SK-N-SH (cell line): ENCODE results near the gene EFCAB8. TPM values are rescaled to one million over a fixed set of nuclear protein-coding genes. Genes with fewer than 3 reads are reported as not detected.

Experiments
- CTCF ChIA-PET: fragments of 300-600, 350-600 bp; formaldehyde crosslinking; extraction: SDS; loops from one replicate; lab custom pipeline; 2021; lab: Yijun Ruan, JAX
- POLR2A ChIA-PET: fragments of 350-600 bp; sonication (Branson Sonifier 250); formaldehyde crosslinking; extraction: SDS; loops from one replicate; lab custom pipeline; 2020; ENCODE audit warnings: antibody characterized with exemption, inconsistent platforms; lab: Yijun Ruan, JAX
- DNase-seq: peaks from one replicate; pipeline ENCODE4 v3.0.0; 2012
- H2AFZ ChIP-seq: fragments of 200-600 bp; sonication (generic); 2 replicates; pipeline ENCODE4 v1.8.1; 2016; ENCODE audit warnings: antibody characterized with exemption, mild to moderate bottlenecking, low read depth
- H3F3A ChIP-seq: fragments of 200-600 bp; sonication (generic); replicated peaks from 2 replicates; pipeline ENCODE3; 2016; ENCODE audit warnings: antibody characterized with exemption, mild to moderate bottlenecking; ENCODE audit not compliant: insufficient read depth
- H3K27ac ChIP-seq, 2 experiments: fragments of 200-500 bp in 1 of 2; fragments of 200-600 bp in 1 of 2; sonication (Bioruptor generic) in 1 of 2; sonication (generic), shearing (Covaris generic) in 1 of 2; 2 replicates each; pipeline versions ENCODE4 v1.5.1 to v1.6.1; 2014 to 2016; ENCODE audit warnings: low read depth in 2 of 2, inconsistent platforms in 1 of 2, low read length in 1 of 2, mild to moderate bottlenecking in 1 of 2, mixed read lengths in 1 of 2
- H3K27me3 ChIP-seq: fragments of 200-600 bp; sonication (generic), shearing (Covaris generic); 2 replicates; pipeline ENCODE4 v1.6.1; 2016; ENCODE audit warnings: mixed run types; ENCODE audit not compliant: insufficient read depth
- H3K36me3 ChIP-seq, 2 experiments: fragments of 200-500 bp in 1 of 2; fragments of 200-600 bp in 1 of 2; sonication (Bioruptor generic) in 1 of 2; sonication (generic) in 1 of 2; replicated peaks in 1 of 2; 2 replicates each; pipeline versions ENCODE3 to v1.5.1; 2014 to 2016; ENCODE audit warnings: low read length in 1 of 2, mild to moderate bottlenecking in 1 of 2; ENCODE audit not compliant: insufficient read depth in 2 of 2, control insufficient read depth in 1 of 2
- H3K4me1 ChIP-seq, 2 experiments: fragments of 200-500 bp in 1 of 2; fragments of 200-600 bp in 1 of 2; sonication (Bioruptor generic) in 1 of 2; sonication (generic), shearing (Covaris generic) in 1 of 2; 2 replicates each; pipeline versions ENCODE4 v1.5.1 to v1.6.1; 2014 to 2016; ENCODE audit warnings: low read depth in 1 of 2, low read length in 1 of 2, mixed run types in 1 of 2; ENCODE audit not compliant: insufficient read depth in 2 of 2, control insufficient read depth in 1 of 2
- H3K4me2 ChIP-seq: fragments of 200-600 bp; sonication (generic), shearing (Covaris generic); 2 replicates; pipeline ENCODE4 v1.6.1; 2017; ENCODE audit warnings: mixed run types
- H3K4me3 ChIP-seq, 2 experiments: fragments of 200-500 bp in 1 of 2; fragments of 200-600 bp in 1 of 2; sonication (Bioruptor generic) in 1 of 2; sonication (generic), shearing (Covaris generic) in 1 of 2; 2 replicates each; pipeline versions ENCODE4 v1.5.1 to v1.8.1; 2014 to 2016; ENCODE audit warnings: low read depth in 2 of 2, inconsistent platforms in 1 of 2, low read length in 1 of 2, mild to moderate bottlenecking in 1 of 2, mixed read lengths in 1 of 2, moderate library complexity in 1 of 2
- H3K79me2 ChIP-seq: fragments of 200-600 bp; sonication (generic); 2 replicates; pipeline ENCODE4 v1.8.1; 2017; ENCODE audit warnings: mild to moderate bottlenecking; ENCODE audit not compliant: insufficient read depth
- H3K9ac ChIP-seq: fragments of 200-600 bp; sonication (generic); 2 replicates; pipeline ENCODE4 v1.6.1; 2017; ENCODE audit warnings: mixed run types
- H3K9me2 ChIP-seq: fragments of 200-600 bp; sonication (generic); 2 replicates; pipeline ENCODE4 v1.6.1; 2017; ENCODE audit warnings: mixed run types
- H3K9me3 ChIP-seq: fragments of 200-600 bp; sonication (generic); 2 replicates; pipeline ENCODE4 v1.6.1; 2017; ENCODE audit warnings: mixed run types, mild to moderate bottlenecking, moderate library complexity
- H4K20me1 ChIP-seq: fragments of 200-600 bp; sonication (generic); 2 replicates; pipeline ENCODE4 v1.6.1; 2017; ENCODE audit warnings: mild to moderate bottlenecking, mixed run types; ENCODE audit not compliant: insufficient read depth
- CHD2 ChIP-seq: fragments of 150-350 bp; IDR thresholded peaks from 2 replicates; pipeline ENCODE4 v1.6.1; 2018; ENCODE audit warnings: low read length; ENCODE audit not compliant: partially characterized antibody
- ELF1 ChIP-seq: IDR thresholded peaks from 2 replicates; pipeline ENCODE4 v1.4.0; 2012
- EP300 ChIP-seq, 2 experiments: IDR thresholded peaks; 2 replicates each; pipeline versions ENCODE4 v1.4.0 to v1.6.1; 2012; ENCODE audit warnings: borderline replicate concordance in 1 of 2, low read depth in 1 of 2, low read length in 1 of 2
- EZH2phosphoT487 ChIP-seq: fragments of 200-600 bp; sonication (generic); IDR thresholded peaks from 2 replicates; pipeline ENCODE4 v1.6.1; 2017; ENCODE audit warnings: low read depth, mixed run types, mild to moderate bottlenecking, antibody characterized with exemption, moderate library complexity, borderline replicate concordance
- FOXJ3 ChIP-seq: sonication (generic); formaldehyde crosslinking; IDR thresholded peaks from 2 replicates; pipeline ENCODE4 v1.5.1; 2020; ENCODE audit warnings: mild to moderate bottlenecking, missing genetic modification reagents
- FOXM1 ChIP-seq: IDR thresholded peaks from 2 replicates; pipeline ENCODE4 v1.4.0; 2012; ENCODE audit warnings: low read depth, mild to moderate bottlenecking
- GABPA ChIP-seq: IDR thresholded peaks from 2 replicates; pipeline ENCODE4 v1.4.0; 2012; ENCODE audit warnings: low read depth, mild to moderate bottlenecking
- GATA2 ChIP-seq: sonication (generic); formaldehyde crosslinking; IDR thresholded peaks from 2 replicates; pipeline ENCODE4 v1.5.0; 2020; ENCODE audit warnings: mild to moderate bottlenecking, missing genetic modification reagents
- MAX ChIP-seq: IDR thresholded peaks from 2 replicates; pipeline ENCODE4 v1.4.0; 2012; ENCODE audit warnings: low read depth
- MXI1 ChIP-seq: IDR thresholded peaks from 2 replicates; pipeline ENCODE4 v1.6.1; 2012; ENCODE audit warnings: mild to moderate bottlenecking, low read depth, low read length, improper control_type of control experiment
- NFIC ChIP-seq: IDR thresholded peaks from 2 replicates; pipeline ENCODE4 v1.4.0; 2012; ENCODE audit warnings: borderline replicate concordance
- NRF1 ChIP-seq: IDR thresholded peaks from 2 replicates; pipeline ENCODE4 v1.6.1; 2012; ENCODE audit warnings: low read depth, mild to moderate bottlenecking, low read length
- PBX3 ChIP-seq: IDR thresholded peaks from 2 replicates; pipeline ENCODE4; 2012
- POLR2AphosphoS5 ChIP-seq: IDR thresholded peaks from 2 replicates; pipeline ENCODE4 v1.6.1; 2012; ENCODE audit warnings: low read depth, low read length
- RAD21 ChIP-seq: IDR thresholded peaks from 2 replicates; pipeline ENCODE4 v1.6.1; 2012; ENCODE audit warnings: mild to moderate bottlenecking, low read length
- RCOR1 ChIP-seq: fragments of 150-350 bp; IDR thresholded peaks from 2 replicates; pipeline ENCODE4 v1.6.1; 2017; ENCODE audit warnings: antibody characterized with exemption, low read length
- RFX5 ChIP-seq: IDR thresholded peaks from 2 replicates; pipeline ENCODE4 v1.6.1; 2012; ENCODE audit warnings: mild to moderate bottlenecking, improper control_type of control experiment, low read length
- RXRA ChIP-seq: IDR thresholded peaks from 2 replicates; pipeline ENCODE4 v1.4.0; 2012; ENCODE audit warnings: low read depth, mild to moderate bottlenecking, borderline replicate concordance
- TAF1 ChIP-seq: IDR thresholded peaks from 2 replicates; pipeline ENCODE4 v1.6.1; 2012; ENCODE audit warnings: low read depth, mild to moderate bottlenecking, low read length, moderate library complexity, borderline replicate concordance
- TEAD4 ChIP-seq: IDR thresholded peaks from 2 replicates; pipeline ENCODE4 v1.4.0; 2012; ENCODE audit warnings: mild to moderate bottlenecking, borderline replicate concordance; ENCODE audit not compliant: insufficient read depth
- USF1 ChIP-seq: IDR thresholded peaks from 2 replicates; pipeline ENCODE4 v1.4.0; 2012; ENCODE audit warnings: low read depth, borderline replicate concordance
- USF2 ChIP-seq: fragments of 150-350 bp; IDR thresholded peaks from 2 replicates; pipeline ENCODE4 v1.6.1; 2017; ENCODE audit warnings: antibody characterized with exemption, low read length, low read depth, borderline replicate concordance
- YY1 ChIP-seq: IDR thresholded peaks from 2 replicates; pipeline ENCODE4 v1.4.0; 2012; ENCODE audit warnings: low read depth, mild to moderate bottlenecking
- WGBS: methylation state at CpG from one replicate; pipeline ENCODE4 v1.1.6; 2017; ENCODE audit warnings: low lambda C conversion rate; 5-methylcytosine and 5-hydroxymethylcytosine counted together
- polyA plus RNA-seq, 3 experiments: library from polyadenylated mRNA; depleted of rRNA; stranded (reverse); fragments of >200 nt; gene quantifications; 2 replicates each; pipeline ENCODE4 v1.2.3, GENCODE V29; 2012

EFCAB8 gene
- polyA plus RNA-seq, 1 of the 3 experiments (the other 2 are of a cell fraction): not detected

GRCh38 chr20:33000802-33001466 is 142.2 kb downstream of the EFCAB8 start (continued):
- TF ChIP-seq TAF1: no peak
- TF ChIP-seq GABPA: no peak
- TF ChIP-seq RCOR1: no peak
- TF ChIP-seq GATA2 (CRISPR knock-in tag): no peak
- no peak for TF ChIP-seq CHD2
- TF ChIP-seq MXI1: no peak
- TF ChIP-seq FOXJ3 (CRISPR knock-in tag): no peak
- TF ChIP-seq FOXM1: no peak
- no peak for TF ChIP-seq PBX3
- TF ChIP-seq EP300 (IDR thresholded peaks at IDR 0.05; ENCODE audit: borderline replicate concordance in 1 of 2, low read depth in 1 of 2, low read length in 1 of 2): no peak

- no peaks in the 10 kb centered on the region for H3K9me3 ChIP-seq
- WGBS: 20% methylated on average over 3 of the region's 7 CpGs
- no peak for DNase-seq
- no peaks in the 10 kb centered on the region for H3K79me2 ChIP-seq
- ChIA-PET CTCF (no interaction called here), POLR2A (no interaction called here)
- H3K4me1 ChIP-seq: no peaks in the 10 kb centered on the region
- no peaks in the 10 kb centered on the region for H3F3A ChIP-seq
- no peaks in the 10 kb centered on the region for H4K20me1 ChIP-seq
- H3K4me2 ChIP-seq: no peak overlapping the region
- no peaks in the 10 kb centered on the region for H3K36me3 ChIP-seq
- H3K9ac ChIP-seq: no peak overlapping the region
- H3K9me2 ChIP-seq: no peaks in the 10 kb centered on the region
- H3K4me3 ChIP-seq: no peak overlapping the region
- H3K27ac ChIP-seq: no peak overlapping the region
- peaks cover 6% of the 10 kb centered on the region; the same call in 1 of the 2 replicates for H3K27me3 ChIP-seq
- TF ChIP-seq TAF1: no peak
- TF ChIP-seq EZH2phosphoT487: no peak
- TF ChIP-seq GATA2 (CRISPR knock-in tag): no peak
- no peak for TF ChIP-seq YY1
- TF ChIP-seq POLR2AphosphoS5: no peak
- no peak for TF ChIP-seq RXRA
- no peak for TF ChIP-seq NFIC
- no peak for TF ChIP-seq MAX
- no peak for TF ChIP-seq RFX5
- TF ChIP-seq USF2: no peak
- no peak for TF ChIP-seq USF1
- no peak for TF ChIP-seq NRF1
- TF ChIP-seq GABPA: no peak
- no peak for TF ChIP-seq ELF1
- TF ChIP-seq TEAD4: no peak
- TF ChIP-seq EP300 (IDR thresholded peaks at IDR 0.05; ENCODE audit: borderline replicate concordance in 1 of 2, low read depth in 1 of 2, low read length in 1 of 2): no peak
- TF ChIP-seq PBX3: no peak
- TF ChIP-seq RAD21: no peak
- H2AFZ ChIP-seq: no peak overlapping the region
These were observed 143.5 kb downstream of the EFCAB8 start for GRCh38 chr20:33002087-33002808.
